ENCODE results near the gene GGNBP2.

GGNBP2 gene

GRCh38 chr17:36629970-36630502 lies 85.3 kb downstream of the GGNBP2 start:
- no peak for DNase-seq (ENCODE audit: low read depth in 2 of 2)

GRCh38 chr17:36631022-36631421 lies 86.3 kb downstream of the GGNBP2 start:
- no peak for DNase-seq (ENCODE audit: low read depth in 2 of 2)

GRCh38 chr17:36632916-36633771 lies 88.4 kb downstream of the GGNBP2 start:
- no peak for DNase-seq (ENCODE audit: low read depth in 2 of 2)

All from stimulated activated CD8-positive, alpha-beta memory T cell treated with anti-CD3 and anti-CD28 coated beads, Interleukin-2, amount 100 ng/mL, for 1 hour (primary cell).